Thoracic aorta (tissue), 2 donors: ENCODE results near the gene ALPK3. TPM values are rescaled to one million over a fixed set of nuclear protein-coding genes. Genes with fewer than 3 reads are reported as not detected.

ENCODE experiments used
- ATAC-seq: fragments of 150-250 bp; one replicate; pipeline ENCODE4 v1.8.0; 2017; ENCODE audit warnings: low read depth; ENCODE audit not compliant: insufficient number of reproducible peaks, low FRiP score
- DNase-seq: peaks from one replicate; pipeline ENCODE4 v3.0.0-alpha.2; 2020; ENCODE audit warnings: low spot score
- H3K27ac ChIP-seq, 2 donors: fragments of 200-600 bp; sonication (generic); 1 replicate in 1 of 2; 2 replicates in 1 of 2; pipeline ENCODE4 v1.5.1; 2016; ENCODE audit warnings: mild to moderate bottlenecking in 2 of 2, moderate library complexity in 2 of 2
- H3K27me3 ChIP-seq: fragments of 200-600 bp; sonication (generic); replicated peaks from 2 replicates; pipeline ENCODE4 v1.6.0; 2016; ENCODE audit warnings: mild to moderate bottlenecking; ENCODE audit not compliant: insufficient read depth
- H3K36me3 ChIP-seq: fragments of 200-600 bp; sonication (generic); one replicate; pipeline ENCODE4 v1.5.1; 2016
- H3K4me1 ChIP-seq, 2 donors: fragments of 200-600 bp; sonication (generic); 1 replicate in 1 of 2; 2 replicates in 1 of 2; pipeline versions ENCODE4 v1.5.1 to v1.6.0; 2016; ENCODE audit warnings: low read depth in 2 of 2, mild to moderate bottlenecking in 1 of 2; ENCODE audit not compliant: control insufficient read depth in 1 of 2
- H3K4me3 ChIP-seq: fragments of 200-600 bp; sonication (generic); 2 replicates; pipeline ENCODE4 v1.5.1; 2016; ENCODE audit warnings: mild to moderate bottlenecking
- H3K9me3 ChIP-seq: fragments of 200-600 bp; sonication (generic); 2 replicates; pipeline ENCODE4 v1.5.1; 2016
- total RNA-seq, 2 donors: library from RNA; depleted of rRNA; stranded (reverse); fragments of >200 nt; gene quantifications; one replicate each; pipeline versions ENCODE4 v1.1.0 to v1.2.3, GENCODE V29; 2016
- TF ChIP-seq, protein P1 (sequence below): fragments of 200-600 bp; sonication (generic); IDR thresholded peaks from one replicate; pipeline ENCODE4 v1.5.1; 2019; ENCODE audit warnings: antibody characterized with exemption

The ALPK3 gene, protein sequence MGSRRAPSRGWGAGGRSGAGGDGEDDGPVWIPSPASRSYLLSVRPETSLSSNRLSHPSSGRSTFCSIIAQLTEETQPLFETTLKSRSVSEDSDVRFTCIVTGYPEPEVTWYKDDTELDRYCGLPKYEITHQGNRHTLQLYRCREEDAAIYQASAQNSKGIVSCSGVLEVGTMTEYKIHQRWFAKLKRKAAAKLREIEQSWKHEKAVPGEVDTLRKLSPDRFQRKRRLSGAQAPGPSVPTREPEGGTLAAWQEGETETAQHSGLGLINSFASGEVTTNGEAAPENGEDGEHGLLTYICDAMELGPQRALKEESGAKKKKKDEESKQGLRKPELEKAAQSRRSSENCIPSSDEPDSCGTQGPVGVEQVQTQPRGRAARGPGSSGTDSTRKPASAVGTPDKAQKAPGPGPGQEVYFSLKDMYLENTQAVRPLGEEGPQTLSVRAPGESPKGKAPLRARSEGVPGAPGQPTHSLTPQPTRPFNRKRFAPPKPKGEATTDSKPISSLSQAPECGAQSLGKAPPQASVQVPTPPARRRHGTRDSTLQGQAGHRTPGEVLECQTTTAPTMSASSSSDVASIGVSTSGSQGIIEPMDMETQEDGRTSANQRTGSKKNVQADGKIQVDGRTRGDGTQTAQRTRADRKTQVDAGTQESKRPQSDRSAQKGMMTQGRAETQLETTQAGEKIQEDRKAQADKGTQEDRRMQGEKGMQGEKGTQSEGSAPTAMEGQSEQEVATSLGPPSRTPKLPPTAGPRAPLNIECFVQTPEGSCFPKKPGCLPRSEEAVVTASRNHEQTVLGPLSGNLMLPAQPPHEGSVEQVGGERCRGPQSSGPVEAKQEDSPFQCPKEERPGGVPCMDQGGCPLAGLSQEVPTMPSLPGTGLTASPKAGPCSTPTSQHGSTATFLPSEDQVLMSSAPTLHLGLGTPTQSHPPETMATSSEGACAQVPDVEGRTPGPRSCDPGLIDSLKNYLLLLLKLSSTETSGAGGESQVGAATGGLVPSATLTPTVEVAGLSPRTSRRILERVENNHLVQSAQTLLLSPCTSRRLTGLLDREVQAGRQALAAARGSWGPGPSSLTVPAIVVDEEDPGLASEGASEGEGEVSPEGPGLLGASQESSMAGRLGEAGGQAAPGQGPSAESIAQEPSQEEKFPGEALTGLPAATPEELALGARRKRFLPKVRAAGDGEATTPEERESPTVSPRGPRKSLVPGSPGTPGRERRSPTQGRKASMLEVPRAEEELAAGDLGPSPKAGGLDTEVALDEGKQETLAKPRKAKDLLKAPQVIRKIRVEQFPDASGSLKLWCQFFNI (N-terminal part only)
- total RNA-seq, result 10 to 100 TPM; 56.9 to 81.1 TPM

DNA sequence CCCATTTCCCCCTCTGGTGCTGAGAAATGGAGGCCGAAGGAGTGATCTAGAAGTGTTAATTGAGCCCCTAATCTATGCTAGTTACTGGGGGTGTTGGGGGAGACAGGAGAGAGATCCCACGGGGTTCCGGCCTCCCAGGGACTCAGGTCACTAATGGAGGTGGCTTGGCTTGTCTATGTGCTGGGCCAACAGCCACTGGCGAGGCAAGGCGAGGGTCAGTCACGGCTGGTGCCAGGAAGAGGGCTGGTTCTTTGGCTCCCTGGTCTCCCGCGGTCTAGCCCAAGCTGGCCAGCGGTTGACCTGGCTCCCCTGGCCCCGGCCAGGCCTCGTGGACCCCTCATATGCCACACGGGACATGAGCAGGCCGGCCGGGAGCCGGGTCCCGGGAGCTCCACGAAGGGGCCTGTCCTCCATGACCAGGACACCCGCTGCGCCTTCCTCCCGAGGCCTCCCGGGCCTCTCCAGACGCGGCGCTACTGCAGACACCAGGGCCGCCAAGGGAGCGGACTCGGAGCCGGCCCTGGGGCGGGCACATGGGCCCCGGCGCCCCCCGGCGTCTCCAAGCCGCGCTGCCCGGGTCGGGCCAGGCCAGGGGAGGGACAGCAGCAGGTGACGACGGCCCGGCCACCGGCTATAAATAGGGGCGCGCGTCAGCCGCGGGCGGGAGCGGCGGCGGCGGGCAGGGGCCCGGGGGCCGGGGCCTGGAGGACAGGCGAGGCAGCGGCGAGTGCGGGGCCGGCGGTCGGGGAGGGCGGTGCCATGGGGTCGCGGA, at the start of gene ALPK3:
Gene ALPK3, plus strand, starts transcription at position 663 of the 772 bp plus-strand sequence. Its CDS starts 97 bp downstream, at position 760.
- no peaks in the 10 kb centered on the region for H3K36me3 ChIP-seq
- TF ChIP-seq, protein P1, sequence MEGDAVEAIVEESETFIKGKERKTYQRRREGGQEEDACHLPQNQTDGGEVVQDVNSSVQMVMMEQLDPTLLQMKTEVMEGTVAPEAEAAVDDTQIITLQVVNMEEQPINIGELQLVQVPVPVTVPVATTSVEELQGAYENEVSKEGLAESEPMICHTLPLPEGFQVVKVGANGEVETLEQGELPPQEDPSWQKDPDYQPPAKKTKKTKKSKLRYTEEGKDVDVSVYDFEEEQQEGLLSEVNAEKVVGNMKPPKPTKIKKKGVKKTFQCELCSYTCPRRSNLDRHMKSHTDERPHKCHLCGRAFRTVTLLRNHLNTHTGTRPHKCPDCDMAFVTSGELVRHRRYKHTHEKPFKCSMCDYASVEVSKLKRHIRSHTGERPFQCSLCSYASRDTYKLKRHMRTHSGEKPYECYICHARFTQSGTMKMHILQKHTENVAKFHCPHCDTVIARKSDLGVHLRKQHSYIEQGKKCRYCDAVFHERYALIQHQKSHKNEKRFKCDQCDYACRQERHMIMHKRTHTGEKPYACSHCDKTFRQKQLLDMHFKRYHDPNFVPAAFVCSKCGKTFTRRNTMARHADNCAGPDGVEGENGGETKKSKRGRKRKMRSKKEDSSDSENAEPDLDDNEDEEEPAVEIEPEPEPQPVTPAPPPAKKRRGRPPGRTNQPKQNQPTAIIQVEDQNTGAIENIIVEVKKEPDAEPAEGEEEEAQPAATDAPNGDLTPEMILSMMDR, result peak; percentile 6
- no peaks in the 10 kb centered on the region for H3K9me3 ChIP-seq
- H3K4me1 ChIP-seq, result peaks cover 39 to 63% of the 10 kb centered on the region in 2 donors
- ATAC-seq, result peak; percentile 26
- no peak for DNase-seq
- H3K27ac ChIP-seq, result peak within 1 kb of the TSS; percentile 95 to 96
- H3K27me3 ChIP-seq, result no peaks in the 10 kb centered on the region
- peak within 1 kb of the TSS; percentile 67 for H3K4me3 ChIP-seq

DNA sequence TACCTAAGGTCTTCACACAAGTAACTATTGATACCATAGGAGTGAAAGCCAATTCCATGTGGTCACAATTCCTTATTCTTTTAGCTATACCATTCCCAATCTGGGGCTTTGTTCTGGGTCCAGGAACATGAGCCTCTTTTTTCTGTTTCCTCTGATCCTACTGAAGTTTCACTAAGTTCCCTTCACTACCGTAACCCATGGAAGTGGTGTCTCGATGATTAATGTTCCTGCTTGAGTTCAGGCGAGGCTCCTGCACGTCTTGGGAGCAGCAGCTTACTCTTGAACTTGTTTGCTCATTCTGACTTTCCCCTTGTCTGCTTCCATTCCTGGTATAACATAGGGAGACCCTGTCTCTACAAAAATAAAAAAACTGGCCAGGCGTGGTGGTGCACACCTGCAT, 45.1 kb upstream of the ALPK3 start:
- peaks cover 14% of the 10 kb centered on the region for H3K36me3 ChIP-seq
- H3K27me3 ChIP-seq, result no peaks in the 10 kb centered on the region
- no peak overlapping the region for H3K4me3 ChIP-seq
- DNase-seq, result no peak
- peaks cover 17 to 31% of the 10 kb centered on the region in 2 donors for H3K4me1 ChIP-seq
- H3K27ac ChIP-seq, result no peak overlapping the region
- ATAC-seq, result no peak
- TF ChIP-seq, protein P1, result no peak
- no peaks in the 10 kb centered on the region for H3K9me3 ChIP-seq

DNA sequence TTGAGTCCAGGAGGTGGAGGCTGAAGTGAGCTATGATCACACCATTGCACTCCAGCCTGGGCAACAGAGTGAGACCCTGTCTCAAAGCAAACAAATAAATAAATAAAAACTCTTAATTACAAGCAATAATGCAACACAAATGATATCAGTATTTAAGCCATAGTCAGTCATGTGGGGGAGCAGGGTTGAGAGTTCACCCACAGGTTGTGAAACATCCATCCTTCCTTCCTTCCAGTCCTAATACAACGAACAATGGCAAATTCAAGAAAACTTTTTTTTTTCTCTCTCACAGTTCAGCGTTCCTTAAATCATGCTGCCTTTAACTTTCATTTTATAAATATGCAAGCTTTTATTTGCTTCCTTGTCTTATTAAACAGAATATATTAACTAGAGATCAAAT, 44.7 kb upstream of the ALPK3 start:
- H3K27ac ChIP-seq, result no peak overlapping the region
- no peak overlapping the region for H3K4me3 ChIP-seq
- TF ChIP-seq, protein P1, result no peak
- H3K27me3 ChIP-seq, result no peaks in the 10 kb centered on the region
- ATAC-seq (no peak), DNase-seq (no peak)
- H3K36me3 ChIP-seq, result peaks cover 14% of the 10 kb centered on the region
- H3K9me3 ChIP-seq, result no peaks in the 10 kb centered on the region
- peaks cover 17 to 31% of the 10 kb centered on the region in 2 donors for H3K4me1 ChIP-seq

DNA sequence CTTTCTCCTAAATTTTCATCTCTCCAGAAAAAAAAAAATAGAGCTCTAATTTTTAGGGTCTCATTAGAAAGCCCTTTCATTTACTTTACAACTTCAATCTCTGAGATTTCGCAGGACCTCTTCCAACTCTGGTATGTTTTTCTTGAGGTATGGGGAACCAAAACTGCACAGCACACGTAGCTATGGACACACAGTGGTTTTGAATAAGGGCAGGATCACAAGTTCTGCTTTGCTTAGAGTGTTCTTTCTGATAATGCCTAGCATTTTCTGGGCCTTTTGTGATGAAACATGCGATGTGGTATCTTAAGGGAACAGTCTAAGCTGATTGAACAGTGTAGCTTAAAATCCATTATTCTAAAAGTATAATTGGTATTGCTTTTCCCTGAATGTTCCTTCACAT, 43.4 kb upstream of the ALPK3 start:
- no peak for ATAC-seq
- DNase-seq, result no peak
- H3K9me3 ChIP-seq, result no peaks in the 10 kb centered on the region
- no peak overlapping the region for H3K27ac ChIP-seq
- TF ChIP-seq, protein P1, result no peak
- no peaks in the 10 kb centered on the region for H3K27me3 ChIP-seq
- H3K4me1 ChIP-seq, result peaks cover 17 to 31% of the 10 kb centered on the region in 2 donors
- H3K4me3 ChIP-seq, result no peak overlapping the region
- H3K36me3 ChIP-seq, result peaks cover 11% of the 10 kb centered on the region
